GM19468 (cell line): ENCODE measurements around the gene OBSCN.
"Not testable (repeated sequence)": the region's sequence is repeated elsewhere in the genome, so short reads cannot be mapped to it uniquely, and the experiment has no call there.

Source experiments
- ATAC-seq: cut with Tn5 transposase; IDR thresholded peaks from one replicate; pipeline ENCODE4 v1.9.1; 2021; ENCODE audit warnings: mild to moderate bottlenecking, moderate library complexity, moderate number of reproducible peaks; ENCODE audit not compliant: unreplicated experiment; ENCODE audit errors: extremely low read depth

Gene OBSCN

DNA sequence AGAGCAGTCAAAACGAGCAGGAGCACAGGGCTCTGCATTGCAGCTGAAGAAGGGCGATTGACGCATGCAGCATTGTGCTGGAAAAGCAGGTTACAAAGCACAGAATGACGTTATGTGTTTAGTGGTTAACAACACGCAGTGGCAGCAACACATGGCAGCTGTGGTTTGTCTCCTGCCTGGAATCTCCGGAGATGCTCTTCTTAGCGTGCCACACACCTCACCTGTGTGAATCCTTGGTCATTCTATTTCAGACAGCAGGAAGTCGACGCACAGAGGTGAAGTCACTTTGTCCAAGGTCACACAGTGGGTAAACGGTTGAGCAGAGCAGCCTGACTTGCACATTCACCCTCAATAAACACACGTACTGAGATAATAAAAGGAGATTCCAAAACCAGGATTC, 14.7 kb downstream of the OBSCN start:
- no peak for ATAC-seq

DNA sequence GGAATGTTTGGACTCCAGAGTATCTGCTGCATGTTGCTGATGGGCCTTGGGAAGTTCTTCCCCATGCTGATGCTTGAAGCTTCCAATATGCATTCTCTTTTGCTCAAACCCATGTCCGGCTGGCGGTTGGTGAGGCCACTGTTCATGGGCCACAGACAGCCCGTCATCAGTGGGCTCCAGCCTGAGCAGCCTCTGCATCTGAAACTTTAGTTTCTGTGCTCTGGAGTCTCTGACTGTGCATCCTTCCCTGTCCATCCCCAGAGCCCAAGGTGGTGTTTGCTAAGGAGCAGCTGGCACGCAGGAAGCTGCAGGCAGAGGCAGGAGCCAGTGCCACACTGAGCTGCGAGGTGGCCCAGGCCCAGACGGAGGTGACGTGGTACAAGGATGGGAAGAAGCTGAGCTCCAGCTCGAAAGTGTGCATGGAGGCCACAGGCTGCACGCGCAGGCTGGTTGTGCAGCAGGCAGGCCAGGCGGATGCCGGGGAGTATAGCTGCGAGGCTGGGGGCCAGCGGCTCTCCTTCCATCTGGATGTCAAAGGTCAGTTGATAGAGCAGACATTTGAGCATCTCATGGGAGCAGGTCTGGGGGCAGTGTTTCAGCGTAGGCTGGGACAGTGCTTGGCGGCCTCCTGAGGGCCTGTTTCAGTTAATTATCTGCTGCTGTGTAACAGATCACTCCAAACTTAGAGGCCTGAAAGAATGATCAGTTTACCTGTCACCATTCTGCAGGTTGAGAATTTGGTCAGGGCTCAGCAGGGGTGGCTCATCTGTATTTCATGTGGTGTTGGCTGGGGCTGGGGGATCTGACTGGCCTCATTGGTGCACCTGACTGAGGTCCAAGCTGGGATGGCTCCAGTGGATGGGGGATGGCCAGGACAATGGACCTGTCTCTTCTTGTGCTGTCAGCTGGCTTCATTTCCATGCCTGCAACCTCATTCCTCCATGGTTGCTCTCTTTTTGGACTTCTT, 16.6 kb downstream of the OBSCN start:
- no peak for ATAC-seq

DNA sequence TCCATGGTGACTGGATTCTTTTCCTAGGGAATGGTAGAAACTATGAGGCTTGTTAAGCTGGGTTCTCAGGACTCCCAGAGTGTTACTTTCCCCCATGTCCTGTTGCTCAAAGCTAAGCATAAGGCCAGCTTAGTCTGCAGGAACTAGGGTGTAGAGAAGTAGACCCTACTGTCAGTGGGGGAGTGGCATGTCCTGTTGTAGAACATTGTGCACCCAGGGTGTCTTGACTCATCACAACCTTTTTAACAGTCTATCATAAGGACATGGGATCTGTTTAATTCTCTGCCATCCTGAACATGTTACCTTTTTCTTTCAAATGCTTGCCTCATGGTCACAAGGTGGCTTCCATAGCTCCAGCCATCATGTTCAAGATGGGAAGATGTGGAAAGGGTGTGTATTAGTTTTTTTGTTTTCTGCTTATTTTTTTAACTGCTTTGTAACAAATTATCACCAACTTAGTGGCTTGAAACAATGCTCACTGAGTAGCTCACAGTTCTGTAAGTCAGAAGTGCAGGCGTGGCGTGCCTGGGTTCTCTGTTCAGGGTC, 17.4 kb downstream of the OBSCN start:
- no peak for ATAC-seq

DNA sequence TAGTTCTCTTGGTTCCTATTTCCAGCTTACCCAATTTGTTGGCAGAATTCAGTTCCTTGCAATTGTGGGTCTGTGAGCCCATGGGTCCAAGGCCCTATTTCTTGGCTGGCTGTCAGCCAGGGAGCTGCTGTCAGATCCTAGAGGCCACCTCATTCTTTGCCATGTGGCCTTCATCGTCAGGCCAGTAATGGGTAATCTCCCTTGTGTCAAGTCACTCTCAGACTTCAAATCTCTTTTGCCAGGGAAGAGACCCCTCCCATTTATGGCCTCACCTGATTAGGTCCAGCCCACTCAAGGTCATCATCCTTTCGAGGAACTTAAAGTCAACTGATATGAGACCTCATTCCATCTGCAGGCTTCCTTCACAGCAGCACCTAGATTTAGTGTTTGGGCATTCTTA, 17.9 kb downstream of the OBSCN start:
- ATAC-seq = no peak

DNA sequence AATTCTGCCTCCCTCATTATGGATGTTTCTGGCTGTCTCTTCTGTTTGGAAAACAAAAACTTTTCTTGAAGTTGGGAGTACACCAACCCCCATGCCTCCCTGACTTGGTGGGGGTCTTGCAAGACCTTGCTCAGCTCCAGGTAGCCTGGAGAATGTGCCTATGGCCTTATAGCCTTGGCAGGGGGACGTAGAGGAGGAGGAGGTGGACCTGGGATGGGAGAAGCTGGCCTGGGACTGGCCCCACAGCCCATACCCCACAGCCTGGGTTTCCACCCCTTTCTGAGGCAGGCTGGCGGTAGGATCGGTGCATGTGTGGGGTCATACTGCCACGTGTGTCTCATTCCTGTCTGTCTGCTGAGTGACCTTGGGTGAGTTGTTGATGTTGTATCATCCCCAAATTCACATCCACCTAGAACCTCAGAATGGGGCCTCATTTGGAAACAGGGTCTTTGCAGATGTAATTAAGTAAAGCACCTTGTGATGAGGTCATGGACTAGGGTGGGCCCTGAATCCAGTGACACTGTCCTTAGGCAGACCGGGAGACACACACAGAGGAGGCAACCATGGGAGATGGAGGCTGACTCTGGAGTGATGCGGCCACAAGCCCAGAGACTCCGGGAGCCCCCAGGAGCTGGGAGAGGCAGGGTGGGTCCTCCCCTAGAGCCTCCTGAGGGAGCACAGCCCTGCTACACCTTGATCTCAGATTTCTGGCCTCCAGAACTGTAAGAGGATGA, 18.5 kb downstream of the OBSCN start:
- no peak for ATAC-seq

DNA sequence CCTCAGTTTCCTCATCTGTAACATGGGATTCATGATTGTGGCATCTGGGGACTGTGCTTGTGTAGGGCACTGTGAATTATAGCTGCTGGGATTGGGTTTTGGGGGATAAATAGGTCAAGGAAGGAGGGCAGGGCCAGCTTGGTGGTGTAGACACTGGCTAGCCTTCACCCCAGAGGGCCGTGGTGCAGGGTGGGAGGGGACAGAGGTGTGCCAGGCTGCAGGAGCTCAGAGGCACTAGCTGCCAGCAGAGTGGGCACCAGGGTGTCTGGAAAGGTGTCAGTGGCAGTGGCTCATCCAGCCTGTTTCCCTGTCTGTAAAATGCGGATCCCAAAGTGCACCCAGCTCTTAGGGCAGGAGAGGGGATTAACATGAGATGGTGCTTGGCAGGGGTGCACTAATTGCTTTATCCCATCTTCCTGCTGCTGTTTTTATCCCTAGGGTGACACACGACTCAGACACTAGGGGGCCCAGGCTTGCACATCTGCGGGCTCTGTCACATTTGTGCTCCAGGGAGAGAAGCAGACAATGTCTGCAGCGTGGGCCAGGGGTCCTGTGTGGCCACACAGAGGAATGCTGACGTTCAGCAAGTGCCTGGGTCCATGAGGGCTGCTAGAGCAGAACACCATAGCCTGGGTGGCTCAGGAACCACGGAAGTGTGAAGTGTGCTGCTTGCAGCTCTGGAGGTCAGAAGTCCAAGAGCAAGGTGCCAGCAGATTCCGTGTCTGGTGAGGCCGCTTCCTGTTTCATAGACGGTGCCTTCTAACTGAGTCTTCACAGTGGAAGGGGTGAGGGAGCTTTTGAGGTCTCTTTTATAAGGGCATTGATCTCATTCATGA, 19.3 kb downstream of the OBSCN start:
- ATAC-seq = no peak

DNA sequence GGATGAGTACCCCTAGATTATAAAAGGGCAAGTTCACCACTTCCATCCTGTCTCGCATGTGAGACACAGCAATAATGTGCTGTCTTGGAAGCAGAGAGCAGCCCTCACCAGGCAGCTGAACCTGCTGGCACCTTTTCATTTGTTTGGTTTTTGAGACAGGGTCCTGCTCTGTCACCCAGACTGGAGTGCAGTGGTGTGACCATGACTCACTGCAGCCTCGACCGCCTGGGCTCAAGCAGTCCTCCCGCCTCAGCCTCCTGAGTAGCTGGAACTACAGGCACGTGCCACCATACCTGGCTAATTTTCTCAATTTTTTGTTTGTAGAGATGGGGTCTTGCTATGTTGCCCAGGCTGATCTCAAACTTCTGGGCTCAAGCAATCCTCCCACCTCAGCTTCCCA, 20.3 kb downstream of the OBSCN start:
- ATAC-seq = not testable (repeated sequence)

DNA sequence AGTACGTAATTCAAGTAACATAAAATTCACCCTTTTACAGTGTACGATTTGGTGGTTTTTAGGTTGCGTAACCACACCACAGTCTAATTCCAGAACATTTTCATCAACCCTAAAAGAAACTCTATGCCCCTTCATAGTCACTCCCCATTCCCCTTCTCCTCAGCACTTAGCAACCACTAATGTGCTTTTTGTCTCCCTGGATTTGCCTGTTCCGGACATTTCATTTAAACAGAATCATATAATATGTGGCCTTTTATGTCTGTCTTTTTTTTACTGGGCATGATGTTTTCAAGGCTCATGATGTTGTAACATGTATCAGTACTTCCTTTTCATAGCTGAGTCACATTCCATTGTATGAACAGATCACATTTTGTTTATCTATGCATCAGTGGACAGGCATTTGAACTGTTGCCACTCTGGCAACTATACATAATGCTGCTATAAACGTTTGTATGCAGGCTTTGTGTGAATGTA, 20.8 kb downstream of the OBSCN start:
- no peak for ATAC-seq

DNA sequence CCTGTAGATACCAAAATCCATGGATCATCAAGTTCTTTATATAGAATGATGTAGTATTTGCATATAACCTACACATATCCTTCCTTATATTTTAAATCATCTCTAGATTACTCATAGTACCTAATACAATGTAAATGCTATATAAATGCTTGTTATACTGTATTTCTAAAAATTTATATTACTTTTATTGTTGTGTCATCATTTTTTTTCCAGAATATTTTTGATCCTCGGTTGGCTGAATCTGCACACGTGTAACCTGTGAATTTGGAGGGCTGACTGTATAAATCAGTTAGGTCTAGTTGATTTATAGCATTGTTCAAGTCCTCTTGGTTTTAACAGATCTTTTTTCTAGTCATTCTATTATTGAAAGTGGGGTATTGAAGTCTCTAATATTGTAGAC, 23.3 kb downstream of the OBSCN start:
- ATAC-seq = no peak

DNA sequence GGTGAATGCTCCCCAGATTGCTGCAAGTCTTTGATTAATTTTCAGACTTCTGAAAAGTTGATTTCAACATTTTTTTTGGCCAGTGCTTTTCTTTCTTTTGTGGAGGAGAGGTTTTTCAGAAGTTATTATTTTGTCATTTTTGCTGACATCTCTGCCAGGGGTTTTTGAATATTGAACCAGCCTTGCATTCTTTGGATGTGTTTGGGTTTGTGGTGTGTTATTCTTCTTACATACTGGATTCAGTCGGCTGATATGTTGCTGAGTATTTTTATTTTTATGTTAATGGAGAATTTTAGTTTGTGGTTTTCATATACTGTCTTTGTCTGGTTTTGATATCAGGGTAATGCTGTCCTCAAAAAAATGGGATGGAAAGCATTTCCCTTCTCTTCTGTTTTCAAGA, 25.3 kb downstream of the OBSCN start:
- ATAC-seq = no peak

DNA sequence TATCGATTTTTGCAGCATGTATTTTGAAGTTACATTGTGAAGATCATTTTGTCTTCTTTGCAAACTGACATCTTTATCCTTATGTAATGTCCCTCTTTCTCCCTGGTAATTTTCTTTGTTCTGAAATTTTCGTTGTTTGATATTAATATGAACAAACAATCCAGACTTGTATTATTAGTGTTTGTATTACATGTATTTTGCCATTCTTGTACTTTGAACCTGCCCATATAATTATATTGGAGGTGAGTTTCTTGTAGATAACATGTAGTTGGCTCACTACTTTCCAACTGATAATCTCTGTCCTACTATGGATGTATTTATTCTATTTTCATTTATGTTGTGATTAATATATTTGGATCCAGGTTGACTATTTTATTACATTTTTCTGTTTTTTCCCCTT, 27.1 kb downstream of the OBSCN start:
- no peak for ATAC-seq

DNA sequence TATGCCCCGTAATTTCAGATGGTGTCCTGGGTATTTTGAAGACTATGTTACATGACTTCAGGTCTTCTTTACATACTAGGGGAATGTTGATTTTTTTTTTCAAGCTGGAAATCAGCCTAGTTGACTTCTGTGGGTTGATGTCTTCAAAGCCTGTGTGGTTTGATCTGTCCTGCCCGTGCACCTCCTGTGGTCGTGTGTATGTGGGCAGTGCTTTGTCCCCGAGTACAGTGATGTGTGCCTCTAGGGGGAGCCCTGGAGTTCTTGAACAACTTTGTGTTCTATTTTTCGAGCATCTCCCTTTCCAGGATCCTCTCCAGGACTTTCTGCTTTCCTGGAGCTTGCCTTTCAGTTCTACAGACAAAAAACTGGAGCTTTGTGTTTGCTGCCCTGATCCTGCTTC, 28.9 kb downstream of the OBSCN start:
- no peak for ATAC-seq

DNA sequence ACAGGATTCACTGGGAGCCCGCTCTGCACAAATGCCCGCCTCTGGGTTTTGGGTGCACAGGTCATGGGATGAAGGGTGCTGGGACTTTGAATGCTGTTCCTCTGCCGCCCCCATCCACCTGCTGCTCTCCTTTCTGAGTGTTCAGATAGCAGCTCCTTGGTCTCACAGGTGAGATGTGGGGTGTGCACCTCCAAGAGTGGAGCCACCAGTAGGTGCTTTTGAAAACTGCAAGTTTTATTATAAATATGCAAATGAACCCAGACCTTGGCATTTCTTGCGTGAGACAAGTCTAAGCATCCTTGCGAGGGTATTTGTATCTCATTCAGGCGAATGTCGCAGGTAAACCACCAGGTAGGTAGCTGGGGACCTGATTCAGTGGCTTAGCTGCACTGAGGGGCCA, 30.2 kb downstream of the OBSCN start:
- ATAC-seq = no peak

DNA sequence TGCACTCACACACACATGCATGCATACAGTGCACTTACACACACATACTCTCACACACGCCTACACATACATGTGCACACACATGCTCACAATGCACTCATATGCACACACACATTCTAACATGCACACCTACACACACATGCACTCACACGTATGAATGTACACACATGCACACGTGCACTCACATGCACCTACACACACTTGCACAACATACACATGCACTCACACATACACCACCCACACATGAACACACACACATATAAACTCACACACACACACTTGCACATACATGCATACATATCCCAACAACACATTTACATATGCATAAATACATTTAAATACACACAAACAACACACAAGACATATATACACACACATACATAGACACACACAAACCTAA, 30.6 kb downstream of the OBSCN start:
- no peak for ATAC-seq

DNA sequence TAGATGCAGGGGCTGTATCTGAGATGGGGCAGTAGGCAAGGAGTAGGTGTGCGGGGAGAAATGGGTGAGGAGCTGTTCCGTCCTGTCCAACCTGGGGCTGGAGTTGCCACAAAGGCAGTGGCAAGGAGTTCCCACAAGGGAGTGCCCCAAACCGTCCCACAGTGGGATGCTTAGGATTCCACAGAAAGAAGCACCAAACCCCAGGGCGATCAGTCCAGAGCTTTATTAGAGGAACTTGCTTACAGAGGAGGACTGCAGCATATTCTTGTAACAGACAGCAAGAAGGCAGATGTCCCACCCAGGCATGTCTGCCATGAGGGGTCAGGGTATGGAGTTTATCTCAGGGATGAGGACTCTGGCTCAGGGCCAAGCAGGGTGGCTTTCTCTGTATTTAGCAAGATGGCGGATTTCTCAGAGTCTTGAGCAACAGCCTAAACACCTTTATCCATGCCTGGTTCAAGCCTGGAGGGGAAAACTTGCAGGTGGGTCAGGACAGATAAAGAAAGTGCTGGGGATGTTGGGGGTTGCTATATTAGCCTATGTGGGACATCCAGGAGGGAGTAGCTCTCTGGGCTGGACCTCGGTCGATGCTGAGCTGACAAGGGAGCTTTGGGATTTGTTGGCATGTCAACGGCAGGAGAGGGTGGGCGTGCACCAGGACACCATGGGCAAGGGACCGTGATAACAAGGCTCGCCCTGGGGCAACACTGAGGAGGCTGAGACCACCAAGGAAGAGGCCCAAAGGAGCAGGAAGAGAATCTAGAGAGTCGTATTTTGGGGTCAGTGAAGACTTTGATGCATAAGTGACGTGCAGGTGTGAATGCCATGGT, 32.8 kb downstream of the OBSCN start:
- ATAC-seq = no peak

DNA sequence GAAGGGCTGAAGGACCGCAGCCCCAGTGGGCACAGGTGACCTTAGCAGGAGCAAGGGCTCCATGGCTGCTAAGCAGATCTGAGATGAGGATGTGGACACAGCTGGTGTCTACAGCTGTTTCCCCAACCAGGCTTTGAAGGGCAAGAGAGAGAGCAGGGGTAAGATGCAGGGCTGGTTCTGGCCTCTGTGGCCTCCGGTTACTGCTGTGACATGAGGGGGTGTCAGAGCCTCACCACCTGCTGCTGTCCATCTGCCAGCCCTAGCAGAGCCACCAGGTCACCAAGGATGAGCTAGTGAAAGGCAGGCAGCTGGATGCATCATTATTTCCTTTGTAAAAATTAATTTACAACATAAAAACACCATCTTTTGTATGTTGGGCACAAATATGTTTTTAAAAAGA, 33.4 kb downstream of the OBSCN start:
- no peak for ATAC-seq

DNA sequence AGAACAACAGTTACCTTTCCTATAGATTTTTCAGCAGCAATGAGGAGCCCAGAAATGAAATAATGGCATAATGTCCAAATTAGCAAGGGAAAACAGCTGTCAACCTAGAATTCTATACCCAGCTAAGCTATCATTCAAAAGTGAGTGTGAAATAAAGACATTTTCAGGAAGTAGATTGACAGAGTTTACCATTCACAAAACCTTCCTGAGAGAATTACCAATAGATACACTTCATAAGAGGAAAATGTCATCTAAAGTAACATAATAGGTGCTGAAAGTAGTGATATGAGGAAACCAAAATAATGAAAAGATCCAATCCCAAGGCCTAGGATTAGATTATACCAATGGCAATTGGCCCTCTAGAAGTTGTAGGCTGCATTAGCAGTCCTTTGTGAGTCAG, 34.6 kb downstream of the OBSCN start:
- ATAC-seq = no peak

DNA sequence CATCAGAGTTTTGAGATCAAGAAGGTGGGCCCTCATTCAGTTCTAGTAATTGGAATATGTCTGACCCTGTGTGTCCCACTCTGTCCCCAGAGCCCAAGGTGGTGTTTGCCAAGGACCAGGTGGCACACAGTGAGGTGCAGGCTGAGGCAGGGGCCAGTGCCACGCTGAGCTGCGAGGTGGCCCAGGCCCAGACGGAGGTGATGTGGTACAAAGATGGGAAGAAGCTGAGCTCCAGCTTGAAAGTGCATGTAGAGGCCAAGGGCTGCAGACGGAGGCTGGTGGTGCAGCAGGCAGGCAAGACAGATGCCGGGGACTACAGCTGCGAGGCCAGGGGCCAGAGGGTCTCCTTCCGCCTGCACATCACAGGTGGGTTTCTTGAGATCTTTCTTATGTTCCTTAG, 35.2 kb downstream of the OBSCN start:
- ATAC-seq = no peak

DNA sequence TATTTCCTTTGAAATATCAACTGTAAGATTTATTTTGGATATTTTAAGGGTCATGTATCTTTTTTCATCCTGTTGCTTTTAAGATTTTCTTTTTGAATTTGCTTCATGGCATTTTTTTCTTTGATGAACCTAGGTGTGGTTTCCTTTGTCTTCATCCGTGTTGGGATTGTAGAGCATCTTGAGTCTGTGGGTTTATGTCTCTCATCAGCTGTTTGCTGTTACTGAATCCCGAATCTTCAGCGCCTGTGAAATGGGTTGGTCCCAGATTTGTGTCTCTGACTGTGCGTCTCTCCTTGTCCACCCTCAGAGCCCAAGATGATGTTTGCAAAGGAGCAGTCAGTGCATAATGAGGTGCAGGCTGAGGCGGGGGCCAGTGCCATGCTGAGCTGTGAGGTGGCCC, 36.1 kb downstream of the OBSCN start:
- ATAC-seq = not testable (repeated sequence)
